HG03457 (cell line): ENCODE data around the gene FBXW9.
"Not testable (repeated sequence)": the region's sequence is repeated elsewhere in the genome, so short reads cannot be mapped to it uniquely, and the experiment has no call there.

ENCODE experiments used
- ATAC-seq: cut with Tn5 transposase; IDR thresholded peaks from one replicate; pipeline ENCODE4 v1.9.1; 2021; ENCODE audit warnings: moderate number of reproducible peaks; ENCODE audit not compliant: unreplicated experiment

Gene FBXW9

GRCh38 chr19:12660980-12661379, 35.5 kb downstream of the FBXW9 start:
- ATAC-seq: no peak

GRCh38 chr19:12657966-12658365, 38.5 kb downstream of the FBXW9 start:
- no peak for ATAC-seq

GRCh38 chr19:12656899-12657571, 39.4 kb downstream of the FBXW9 start:
- no peak for ATAC-seq

- ATAC-seq: no peak
Observed at GRCh38 chr19:12655546-12655945, 40.9 kb downstream of the FBXW9 start.

- ATAC-seq: no peak
Observed at GRCh38 chr19:12652219-12652618, 44.2 kb downstream of the FBXW9 start.

- ATAC-seq: no peak
Observed at GRCh38 chr19:12649941-12650340, 46.5 kb downstream of the FBXW9 start.

- no peak for ATAC-seq
Observed at GRCh38 chr19:12648088-12648487, 48.3 kb downstream of the FBXW9 start.

- no peak for ATAC-seq
Observed at GRCh38 chr19:12647490-12648071, 48.9 kb downstream of the FBXW9 start.

GRCh38 chr19:12647047-12647446, 49.4 kb downstream of the FBXW9 start:
- no peak for ATAC-seq

- no peak for ATAC-seq
Observed at GRCh38 chr19:12646551-12646950, 49.9 kb downstream of the FBXW9 start.

GRCh38 chr19:12643716-12644115, 52.7 kb downstream of the FBXW9 start:
- ATAC-seq: not testable (repeated sequence)

GRCh38 chr19:12642506-12642905, 53.9 kb downstream of the FBXW9 start:
- no peak for ATAC-seq

- ATAC-seq: no peak
Observed at GRCh38 chr19:12641456-12641855, 55.0 kb downstream of the FBXW9 start.

- ATAC-seq: no peak
Observed at GRCh38 chr19:12639901-12640613, 56.4 kb downstream of the FBXW9 start.
